ENCODE measurements around the gene DNAH10. TPM values are rescaled to one million over a fixed set of nuclear protein-coding genes. Genes with fewer than 3 reads are reported as not detected.

DNAH10 gene
- total and polyA plus RNA-seq, 2 of the 4 experiments (the other 2 are of a cell fraction): 0.18 to 0.22 TPM

DNA sequence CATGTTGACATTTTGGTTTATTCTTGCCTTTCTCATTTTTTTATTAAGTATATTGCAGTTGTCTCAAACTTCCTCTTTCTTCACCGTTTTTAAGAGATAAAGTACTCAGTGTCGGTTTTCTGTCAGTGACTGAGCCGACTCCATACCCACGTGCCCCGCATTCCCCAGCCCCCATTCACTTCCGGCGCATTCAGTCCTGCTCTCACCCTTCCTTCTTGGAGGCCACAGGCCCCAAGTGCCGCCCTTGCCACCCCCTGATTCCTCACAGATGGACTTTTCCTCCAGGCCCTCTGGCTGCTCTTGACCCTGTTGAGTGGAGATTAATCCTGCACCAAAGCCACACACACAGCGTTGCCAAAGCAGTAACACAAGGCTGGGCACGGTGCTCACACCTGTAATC is 19.1 kb upstream of the DNAH10 start:
- Histone ChIP-seq H3K9ac (ENCODE audit: low read depth, low read length) (no peak overlapping the region), H3K4me2 (ENCODE audit: low read depth, low read length) (no peak overlapping the region), H3K23ac (ENCODE audit: low read depth, low read length) (no peak overlapping the region), H4K91ac (ENCODE audit: insufficient read depth, low read depth, low read length) (no peak overlapping the region), H3K36me3 (ENCODE audit: control insufficient read depth, insufficient read depth, low read length) (peaks cover 36% of the 10 kb centered on the region), H2BK15ac (ENCODE audit: low read depth, low read length) (no peak overlapping the region), H2AK9ac (replicated peaks; ENCODE audit: low read depth, low read length, poor library complexity) (no peak overlapping the region), H4K20me1 (ENCODE audit: insufficient read depth, low read length) (no peaks in the 10 kb centered on the region; the same call in 1 of the 2 replicates), H2AK5ac (ENCODE audit: low read depth, low read length) (no peak overlapping the region), H4K5ac (ENCODE audit: low read depth, low read length) (no peak overlapping the region), H3K4me1 (ENCODE audit: control insufficient read depth, insufficient read depth, low read length) (0 out of 2 replicates have a peak, but pooled peaks cover 1% of the 10 kb centered on the region), H2BK20ac (ENCODE audit: low read depth, low read length) (no peak overlapping the region), H3K14ac (replicated peaks; ENCODE audit: low read depth, low read length) (no peak overlapping the region), H3K56ac (ENCODE audit: extremely low read depth, insufficient read depth, low read length) (no peak overlapping the region), H3K9me1 (ENCODE audit: insufficient read depth, low read length) (no peaks in the 10 kb centered on the region), H3K9me3 (ENCODE audit: control insufficient read depth, insufficient read depth, low read length) (no peaks in the 10 kb centered on the region), H2BK120ac (ENCODE audit: low read depth, low read length) (no peak overlapping the region), H3K79me1 (ENCODE audit: low read depth in 1 of 2, low read length in 2 of 2) (no peaks in the 10 kb centered on the region; a peak in 3 of 4 replicates), H4K8ac (ENCODE audit: low read depth in 2 of 2, low read length in 2 of 2) (no peak overlapping the region), H3K4me3 (ENCODE audit: insufficient read depth, low read depth, low read length) (no peak overlapping the region), H2BK5ac (ENCODE audit: low read depth, low read length, poor library complexity, severe bottlenecking) (no peak overlapping the region), H3K4ac (ENCODE audit: low read depth, low read length) (no peak overlapping the region), H3K18ac (ENCODE audit: low read depth, low read length) (no peak overlapping the region), H3K27me3 (ENCODE audit: control insufficient read depth, insufficient read depth, low read length) (no peaks in the 10 kb centered on the region), H3K27ac (ENCODE audit: insufficient read depth, low read length) (no peak overlapping the region), H2AFZ (replicated peaks; ENCODE audit: low read length, poor library complexity) (no peak overlapping the region)
- dilution Hi-C loops (cut with HindIII; ENCODE audit: low sequenced_read_pairs, unreplicated experiment): no loop called here
- in situ Hi-C loops (cut with MboI; ENCODE audit: low sequenced_read_pairs): no loop called here
- POLR2A ChIA-PET (ENCODE audit: unreplicated experiment): no interaction called here
- BruUV-seq (replicated peaks): no TSS peak
- TF ChIP-seq NFE2L2 (IDR thresholded peaks at IDR 0.05; ENCODE audit: low read depth, low read length): no peak
- no peak for ATAC-seq (ENCODE audit: low read depth)
- intact Hi-C loops (cut with micrococcal nuclease): no loop called here
- DNase-seq: no peak
- CTCF ChIA-PET: no interaction called here
- no CpG with 5 or more reads among the region's 10 CpGs for WGBS, 2 experiments (ENCODE audit: extremely low coverage in 2 of 2, insufficient read length in 1 of 2)
